Measurements from ENCODE around the gene RBP7. TPM values are rescaled to one million over a fixed set of nuclear protein-coding genes. Genes with fewer than 3 reads are reported as not detected.
"Not testable (repeated sequence)": the region's sequence is repeated elsewhere in the genome, so short reads cannot be mapped to it uniquely, and the experiment has no call there.

Gene RBP7
- total RNA-seq, 2 experiments from 2014 or later = not detected

DNA sequence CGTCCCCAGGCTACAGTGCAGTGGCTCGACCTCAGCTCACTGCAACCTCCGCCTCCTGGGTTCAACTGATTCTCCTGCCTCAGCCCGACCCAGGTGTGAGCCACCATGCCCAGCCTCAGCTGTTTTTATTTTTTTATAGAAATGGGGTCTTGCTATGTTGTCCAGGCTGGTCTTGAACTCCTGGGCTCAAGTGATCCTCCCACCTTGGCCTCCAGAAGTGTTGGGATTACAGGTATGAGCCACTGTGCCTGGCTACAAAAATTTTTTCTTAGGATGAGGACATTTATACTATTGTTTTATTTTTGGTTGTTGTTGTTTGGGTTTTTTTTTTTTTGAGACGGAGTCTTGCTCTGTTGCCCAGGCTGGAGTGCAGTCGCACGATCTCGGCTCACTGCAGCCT lies 8.2 kb downstream of the RBP7 start:
- CTCF ChIA-PET; DNase-seq; H3K4me3 Mint-ChIP-seq; H3K36me3 Mint-ChIP-seq (ENCODE audit: low read depth); H3K27me3 Mint-ChIP-seq; H3K4me1 Mint-ChIP-seq; H3K9me3 Mint-ChIP-seq (ENCODE audit: low read depth); POLR2A ChIA-PET; intact Hi-C loops (cut with DNase I, micrococcal nuclease); ATAC-seq; H3K27ac Mint-ChIP-seq: not testable (repeated sequence)

DNA sequence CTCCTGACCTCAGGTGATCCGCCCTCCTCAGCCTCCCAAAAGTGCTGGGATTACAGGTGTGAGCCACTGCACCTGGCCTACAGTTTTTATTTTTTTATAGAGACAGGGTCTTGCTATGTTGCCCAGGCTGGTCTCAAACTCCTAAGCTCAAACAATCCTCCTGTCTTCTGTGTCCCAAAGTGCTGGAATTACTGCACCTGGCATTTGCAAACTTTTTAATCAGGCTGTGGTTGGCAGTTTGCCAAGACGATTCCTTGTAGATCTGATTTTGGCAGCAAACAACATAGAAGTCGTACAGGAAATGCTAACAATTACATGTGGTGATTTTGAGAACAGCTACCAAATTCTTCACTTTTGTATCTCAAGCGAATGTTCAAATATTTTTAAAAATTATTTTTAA lies 10.1 kb downstream of the RBP7 start:
- H3K9me3 Mint-ChIP-seq (ENCODE audit: low read depth) = no peaks in the 10 kb centered on the region
- H3K4me3 Mint-ChIP-seq = no peak overlapping the region
- DNase-seq (no peak), ATAC-seq (no peak)
- H3K27me3 Mint-ChIP-seq = peaks cover 2% of the 10 kb centered on the region
- CTCF ChIA-PET = no interaction called here
- no peak overlapping the region for H3K27ac Mint-ChIP-seq
- H3K36me3 Mint-ChIP-seq (ENCODE audit: low read depth) = no peaks in the 10 kb centered on the region
- POLR2A ChIA-PET = interaction anchor here (0.7 kb wide), 1 partner anchor 9 kb away, joined by 3 read pairs; no protein-coding TSS in a partner anchor
- H3K4me1 Mint-ChIP-seq = no peaks in the 10 kb centered on the region
- intact Hi-C loops (cut with DNase I, micrococcal nuclease) = no loop called here

DNA sequence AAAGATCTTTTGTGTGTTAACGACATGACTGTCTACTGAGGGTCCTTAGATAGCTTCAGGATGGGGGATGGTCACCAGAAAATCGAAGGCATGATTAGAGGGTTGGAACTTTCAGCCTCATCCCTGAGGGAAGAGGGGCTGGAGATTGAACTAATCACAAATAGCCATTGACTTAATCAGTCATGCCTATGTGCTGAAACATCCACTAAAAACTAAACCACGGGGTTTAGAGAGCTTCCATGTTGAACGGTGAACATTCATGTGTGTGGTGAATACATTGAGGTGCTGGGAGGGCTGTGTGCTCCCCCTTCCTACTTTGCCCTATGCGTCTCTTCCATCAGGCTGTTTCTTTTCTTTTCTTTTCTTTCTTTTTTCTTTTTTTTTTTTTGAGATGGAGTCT lies 17.0 kb downstream of the RBP7 start:
- H3K9me3 Mint-ChIP-seq (ENCODE audit: low read depth) = no peaks in the 10 kb centered on the region

DNA sequence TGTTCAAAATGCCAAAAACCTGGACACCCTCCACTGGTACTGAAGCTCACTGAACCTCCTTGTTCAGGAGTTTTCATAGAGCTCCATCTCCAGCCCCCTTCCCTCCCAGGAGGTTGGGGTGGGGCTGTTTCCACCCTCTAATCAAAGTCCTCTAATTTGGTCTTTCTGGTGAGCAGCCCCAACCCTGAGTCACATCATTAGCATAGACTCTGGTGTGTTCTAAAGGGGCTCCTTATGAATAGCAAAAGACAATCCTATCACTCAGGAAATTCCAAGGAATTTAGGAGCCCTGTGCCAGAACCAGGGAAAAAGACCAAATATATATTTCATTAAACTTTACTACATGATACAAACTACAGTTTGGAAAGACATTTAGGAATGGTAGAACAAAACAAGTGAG lies 22.5 kb downstream of the RBP7 start:
- H3K27ac Mint-ChIP-seq = no peak overlapping the region
- H3K9me3 Mint-ChIP-seq (ENCODE audit: low read depth) = no peaks in the 10 kb centered on the region
- no peaks in the 10 kb centered on the region for H3K36me3 Mint-ChIP-seq (ENCODE audit: low read depth)
- ChIA-PET CTCF (interaction anchor here (0.6 to 1.4 kb wide), 2 partner anchors 24 to 235 kb away, joined by 3 to 6 read pairs; no protein-coding TSS in a partner anchor), POLR2A (no interaction called here)
- DNase-seq (no peak), ATAC-seq (no peak)
- no peak overlapping the region for H3K4me3 Mint-ChIP-seq
- H3K4me1 Mint-ChIP-seq = no peaks in the 10 kb centered on the region
- H3K27me3 Mint-ChIP-seq = peaks cover 2% of the 10 kb centered on the region
- intact Hi-C loops (cut with DNase I, micrococcal nuclease) = no loop called here

More for the DNA sequence above, 17.0 kb downstream of the RBP7 start:
- intact Hi-C loops (cut with DNase I, micrococcal nuclease) = no loop called here
- ChIA-PET POLR2A (no interaction called here), CTCF (interaction anchor here (0.6 kb wide), 1 partner anchor 13 kb away, joined by 3 read pairs; no protein-coding TSS in a partner anchor)
- H3K4me1 Mint-ChIP-seq = no peaks in the 10 kb centered on the region
- no peak for DNase-seq
- no peaks in the 10 kb centered on the region for H3K36me3 Mint-ChIP-seq (ENCODE audit: low read depth)
- H3K27me3 Mint-ChIP-seq = peaks cover 2% of the 10 kb centered on the region
- no peak overlapping the region for H3K4me3 Mint-ChIP-seq
- ATAC-seq = no peak
- no peak overlapping the region for H3K27ac Mint-ChIP-seq

DNA sequence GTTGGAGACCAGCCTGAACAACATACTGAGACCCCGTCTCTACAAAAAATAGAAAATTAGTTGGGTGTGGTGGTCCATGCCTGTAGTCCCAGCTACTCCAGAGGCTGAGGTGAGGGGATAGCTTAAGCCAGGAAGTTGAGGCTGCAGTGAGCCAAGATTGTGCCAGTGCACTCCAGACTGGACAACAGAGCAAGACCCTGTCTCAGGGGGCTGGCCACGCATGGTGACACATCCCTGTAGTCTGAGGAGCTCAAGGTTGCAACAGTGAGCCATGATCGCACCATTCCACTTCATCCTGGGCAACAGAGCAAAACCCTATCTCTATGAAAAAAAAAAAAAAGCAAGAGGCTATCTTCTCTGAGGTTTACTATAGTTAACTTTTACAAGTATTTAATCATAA lies 23.1 kb downstream of the RBP7 start:
- ATAC-seq (no peak), DNase-seq (no peak)
- no peak overlapping the region for H3K4me3 Mint-ChIP-seq
- no peak overlapping the region for H3K27ac Mint-ChIP-seq
- intact Hi-C loops (cut with DNase I, micrococcal nuclease) = no loop called here
- H3K36me3 Mint-ChIP-seq (ENCODE audit: low read depth) = no peaks in the 10 kb centered on the region
- POLR2A ChIA-PET = no interaction called here
- no peaks in the 10 kb centered on the region for H3K4me1 Mint-ChIP-seq
- CTCF ChIA-PET = interaction anchor here (0.6 to 1.4 kb wide), 2 partner anchors 25 to 236 kb away, joined by 3 to 6 read pairs; no protein-coding TSS in a partner anchor
- no peaks in the 10 kb centered on the region for H3K9me3 Mint-ChIP-seq (ENCODE audit: low read depth)
- peaks cover 2% of the 10 kb centered on the region for H3K27me3 Mint-ChIP-seq

DNA sequence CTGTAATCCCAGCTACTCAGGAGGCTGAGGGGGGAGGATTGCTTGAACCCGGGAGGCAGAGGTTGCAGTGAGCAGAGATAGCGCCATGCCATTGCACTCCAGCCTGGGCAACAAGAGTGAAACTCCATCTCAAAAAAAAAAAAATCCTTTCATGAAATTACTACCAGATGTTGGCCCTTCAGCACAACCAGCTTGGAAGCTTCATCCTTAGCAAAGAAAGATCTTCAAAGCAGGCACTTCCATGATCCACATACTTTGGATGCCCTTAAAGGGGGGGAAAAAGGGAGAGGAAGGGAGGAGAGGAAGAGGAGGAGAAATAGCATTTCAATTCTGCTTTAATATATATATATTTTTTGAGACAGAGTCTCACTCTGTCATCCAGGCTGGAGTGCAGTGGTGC lies 23.6 kb downstream of the RBP7 start:
- H3K9me3 Mint-ChIP-seq (ENCODE audit: low read depth); ATAC-seq; H3K4me1 Mint-ChIP-seq; H3K27ac Mint-ChIP-seq; DNase-seq; intact Hi-C loops (cut with DNase I, micrococcal nuclease); H3K4me3 Mint-ChIP-seq; H3K27me3 Mint-ChIP-seq; H3K36me3 Mint-ChIP-seq (ENCODE audit: low read depth); POLR2A ChIA-PET: not testable (repeated sequence)
- CTCF ChIA-PET = interaction anchor here (0.6 to 1.4 kb wide), 2 partner anchors 26 to 77 kb away, joined by 3 read pairs; partner anchors contain the start of genes LZIC and NMNAT1

DNA sequence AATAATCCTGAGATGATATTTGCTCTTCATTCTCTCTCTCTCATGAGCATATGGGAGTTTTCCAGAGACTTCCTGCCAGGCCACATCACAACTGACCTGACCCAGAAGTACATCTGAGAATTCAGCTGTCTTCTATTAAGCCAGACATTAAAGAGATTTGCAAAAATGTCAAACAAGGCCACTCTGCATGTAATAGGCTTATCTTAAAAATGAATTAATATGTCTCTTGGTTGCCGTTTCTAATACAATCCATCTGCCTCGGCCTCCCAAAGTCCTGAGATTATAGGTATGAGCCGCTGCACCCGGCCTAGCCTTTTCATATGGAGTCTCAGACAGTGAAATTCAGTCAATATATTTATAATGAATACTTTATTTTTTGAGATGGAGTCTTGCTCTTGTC lies 25.0 kb downstream of the RBP7 start:
- H3K27me3 Mint-ChIP-seq; intact Hi-C loops (cut with DNase I, micrococcal nuclease); DNase-seq; ATAC-seq; H3K4me3 Mint-ChIP-seq; H3K9me3 Mint-ChIP-seq (ENCODE audit: low read depth); H3K4me1 Mint-ChIP-seq; H3K27ac Mint-ChIP-seq; H3K36me3 Mint-ChIP-seq (ENCODE audit: low read depth); CTCF ChIA-PET; POLR2A ChIA-PET: not testable (repeated sequence)

DNA sequence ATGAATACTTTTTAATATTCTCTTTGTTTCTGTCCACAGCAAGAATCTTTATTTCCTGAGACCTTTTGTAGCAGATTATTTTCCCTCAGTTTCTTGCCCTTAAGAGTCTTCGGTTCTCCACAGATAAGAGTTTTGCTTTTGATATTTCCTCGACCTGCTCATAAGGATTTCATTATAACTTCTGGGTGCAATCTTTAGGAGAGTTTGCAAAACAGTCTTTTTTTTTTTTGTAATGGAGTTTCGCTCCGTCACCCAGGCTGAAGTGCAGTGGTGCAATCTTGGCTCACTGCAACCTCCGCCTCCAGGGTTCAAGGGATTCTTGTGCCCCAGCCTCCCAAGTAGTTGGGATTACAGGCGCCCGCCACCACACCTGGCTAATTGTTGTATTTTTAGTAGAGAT lies 25.6 kb downstream of the RBP7 start:
- no peak overlapping the region for H3K4me3 Mint-ChIP-seq
- no peaks in the 10 kb centered on the region for H3K9me3 Mint-ChIP-seq (ENCODE audit: low read depth)
- DNase-seq = no peak
- H3K27ac Mint-ChIP-seq = no peak overlapping the region
- ChIA-PET CTCF (no interaction called here), POLR2A (no interaction called here)
- ATAC-seq = no peak
- H3K27me3 Mint-ChIP-seq = peaks cover under 1% of the 10 kb centered on the region
- H3K36me3 Mint-ChIP-seq (ENCODE audit: low read depth) = no peaks in the 10 kb centered on the region
- H3K4me1 Mint-ChIP-seq = no peaks in the 10 kb centered on the region
- intact Hi-C loops (cut with DNase I, micrococcal nuclease) = no loop called here

DNA sequence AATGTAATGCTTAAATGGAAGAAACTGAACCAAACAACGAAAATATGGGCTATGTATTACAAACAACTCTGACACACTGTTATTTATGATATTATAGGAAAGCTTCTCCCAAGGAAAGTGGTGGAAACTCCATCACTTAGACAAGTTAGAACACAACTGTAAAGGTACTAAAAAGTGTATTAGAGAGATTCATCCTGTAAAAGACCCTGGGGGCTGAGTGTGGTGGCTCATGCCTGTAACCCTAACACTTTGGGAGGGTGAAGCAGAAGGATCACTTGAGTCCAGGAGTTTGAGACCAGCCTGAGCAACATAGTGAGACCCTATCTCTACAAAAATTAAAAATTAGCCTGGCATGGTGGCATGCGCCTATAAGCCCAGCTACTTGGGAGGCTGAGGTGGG lies 28.3 kb downstream of the RBP7 start:
- no peak overlapping the region for H3K27ac Mint-ChIP-seq
- DNase-seq (no peak), ATAC-seq (no peak)
- POLR2A ChIA-PET = no interaction called here
- H3K9me3 Mint-ChIP-seq (ENCODE audit: low read depth) = no peaks in the 10 kb centered on the region
- no peak overlapping the region for H3K4me3 Mint-ChIP-seq
- no peaks in the 10 kb centered on the region for H3K27me3 Mint-ChIP-seq
- H3K36me3 Mint-ChIP-seq (ENCODE audit: low read depth) = no peaks in the 10 kb centered on the region
- no peaks in the 10 kb centered on the region for H3K4me1 Mint-ChIP-seq
- intact Hi-C loops (cut with DNase I, micrococcal nuclease) = no loop called here
- CTCF ChIA-PET = no interaction called here

DNA sequence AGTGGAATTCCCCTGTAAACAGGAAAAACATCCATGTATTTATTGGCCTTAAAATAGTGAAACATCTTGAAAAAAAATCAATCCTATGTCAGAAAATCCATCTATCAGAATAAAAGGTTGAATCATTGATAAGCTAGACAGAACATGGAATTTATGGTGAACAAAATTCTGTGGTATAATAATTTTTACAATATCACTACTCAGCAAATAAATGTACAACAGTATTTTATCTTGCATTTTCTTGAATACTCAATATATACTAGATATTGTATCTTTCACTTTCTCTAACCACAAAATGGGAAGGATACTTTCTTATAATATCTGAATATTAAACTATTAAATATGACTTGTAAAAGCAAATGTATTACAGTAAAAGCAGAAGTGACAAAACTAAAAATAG lies 30.0 kb downstream of the RBP7 start:
- ChIA-PET POLR2A (no interaction called here), CTCF (interaction anchor here (0.5 to 0.6 kb wide), 2 partner anchors 8 to 13 kb away, joined by 3 read pairs; no protein-coding TSS in a partner anchor)
- Mint-ChIP-seq H3K9me3 (ENCODE audit: low read depth) (no peaks in the 10 kb centered on the region), H3K4me1 (peaks cover under 1% of the 10 kb centered on the region), H3K36me3 (ENCODE audit: low read depth) (no peaks in the 10 kb centered on the region), H3K27ac (no peak overlapping the region), H3K4me3 (no peak overlapping the region), H3K27me3 (no peaks in the 10 kb centered on the region)
- intact Hi-C loops (cut with DNase I, micrococcal nuclease) = no loop called here
- ATAC-seq = no peak
- DNase-seq = no peak

DNA sequence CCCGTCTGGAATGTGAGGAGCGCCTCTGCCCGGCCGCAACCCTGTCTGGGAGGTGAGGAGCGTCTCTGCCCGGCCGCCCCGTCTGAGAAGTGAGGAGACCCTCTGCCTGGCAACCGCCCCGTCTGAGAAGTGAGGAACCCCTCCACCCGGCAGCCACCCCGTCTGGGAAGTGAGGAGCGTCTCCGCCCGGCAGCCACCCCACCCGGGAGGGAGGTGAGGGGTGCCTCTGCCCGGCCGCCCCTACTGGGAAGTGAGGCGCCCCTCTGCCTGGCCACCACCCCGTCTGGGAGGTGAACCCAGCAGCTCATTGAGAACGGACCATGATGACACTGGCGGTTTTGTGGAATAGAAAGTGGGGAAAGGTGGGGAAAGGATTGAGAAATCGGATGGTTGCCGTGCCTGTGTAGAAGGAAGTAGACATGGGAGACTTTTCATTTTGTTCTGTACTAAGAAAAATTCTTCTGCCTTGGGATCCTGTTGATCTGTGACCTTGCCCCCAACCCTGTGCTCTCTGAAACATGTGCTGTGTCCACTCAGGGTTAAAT lies 32.0 kb downstream of the RBP7 start:
- H3K27me3 Mint-ChIP-seq; H3K4me1 Mint-ChIP-seq; H3K4me3 Mint-ChIP-seq; DNase-seq; POLR2A ChIA-PET; ATAC-seq; H3K36me3 Mint-ChIP-seq (ENCODE audit: low read depth); H3K27ac Mint-ChIP-seq; intact Hi-C loops (cut with DNase I, micrococcal nuclease); H3K9me3 Mint-ChIP-seq (ENCODE audit: low read depth): not testable (repeated sequence)
- CTCF ChIA-PET = interaction anchor here (0.6 kb wide), 1 partner anchor 42 kb away, joined by 5 read pairs; no protein-coding TSS in a partner anchor

DNA sequence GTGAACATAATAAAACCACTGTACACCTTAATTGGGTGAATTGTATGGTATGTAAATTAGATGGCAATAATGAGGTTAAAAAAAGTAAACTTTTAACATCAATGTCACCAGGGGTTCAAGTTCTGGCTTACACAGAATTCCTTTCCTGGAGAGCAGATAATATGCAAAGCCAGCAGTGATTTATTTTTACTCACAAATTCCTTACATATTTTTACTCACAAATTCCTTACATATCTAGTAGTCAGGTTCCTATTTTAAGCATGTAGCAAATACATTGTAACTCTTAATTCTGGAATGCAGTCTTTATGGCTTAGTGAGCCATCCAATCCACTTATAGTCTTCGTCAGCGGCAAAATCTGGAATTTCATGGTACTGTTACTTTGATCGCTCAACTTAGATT lies 34.4 kb downstream of the RBP7 start:
- H3K4me3 Mint-ChIP-seq = no peak overlapping the region
- H3K27ac Mint-ChIP-seq = no peak overlapping the region
- no peaks in the 10 kb centered on the region for H3K27me3 Mint-ChIP-seq
- no peaks in the 10 kb centered on the region for H3K9me3 Mint-ChIP-seq (ENCODE audit: low read depth)
- DNase-seq (no peak), ATAC-seq (no peak)
- peaks cover 2% of the 10 kb centered on the region for H3K36me3 Mint-ChIP-seq (ENCODE audit: low read depth)
- POLR2A ChIA-PET = no interaction called here
- CTCF ChIA-PET = no interaction called here
- intact Hi-C loops (cut with DNase I, micrococcal nuclease) = loop anchor here in 1 of 2 experiments (5.0 kb wide), 1 partner anchor 314 kb away; no protein-coding TSS in a partner anchor
- H3K4me1 Mint-ChIP-seq = peaks cover 24% of the 10 kb centered on the region
